OCI-LY3 (cell line): Measurements from ENCODE around the gene HEG1.

ENCODE experiments used
- EZH2phosphoT487 ChIP-seq: fragments of 200-600 bp; shearing (Covaris generic); IDR thresholded peaks from 2 replicates; pipeline ENCODE4 v1.6.1; 2018; ENCODE audit warnings: antibody characterized with exemption, mixed run types, low read depth
- TF ChIP-seq, protein P1 (sequence below): fragments of 200-600, 300-600 bp; sonication (generic); IDR thresholded peaks from 2 replicates; pipeline ENCODE4 v1.5.1; 2014; ENCODE audit warnings: antibody characterized with exemption, low read length, low read depth

DNA sequence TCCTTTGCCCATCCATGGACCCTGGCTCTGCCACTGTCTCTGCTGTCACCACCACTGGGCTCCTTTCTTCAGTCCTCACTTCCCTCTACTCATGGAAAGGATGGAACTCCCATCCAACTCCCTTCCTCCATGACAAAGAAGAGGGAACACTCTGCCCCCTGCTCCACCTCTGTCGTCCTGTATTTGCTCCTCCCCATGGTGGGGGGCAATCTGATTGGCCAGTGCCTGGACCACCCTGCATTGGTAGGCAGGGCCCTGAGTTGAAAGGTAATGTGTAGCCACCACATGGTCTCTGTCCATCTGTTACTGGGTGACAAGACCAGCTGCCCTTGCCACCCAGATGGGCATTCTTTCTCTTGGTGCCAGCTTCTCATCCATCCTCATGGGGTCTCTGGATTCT lies 20.7 kb upstream of the HEG1 start:
- TF ChIP-seq, protein P1, sequence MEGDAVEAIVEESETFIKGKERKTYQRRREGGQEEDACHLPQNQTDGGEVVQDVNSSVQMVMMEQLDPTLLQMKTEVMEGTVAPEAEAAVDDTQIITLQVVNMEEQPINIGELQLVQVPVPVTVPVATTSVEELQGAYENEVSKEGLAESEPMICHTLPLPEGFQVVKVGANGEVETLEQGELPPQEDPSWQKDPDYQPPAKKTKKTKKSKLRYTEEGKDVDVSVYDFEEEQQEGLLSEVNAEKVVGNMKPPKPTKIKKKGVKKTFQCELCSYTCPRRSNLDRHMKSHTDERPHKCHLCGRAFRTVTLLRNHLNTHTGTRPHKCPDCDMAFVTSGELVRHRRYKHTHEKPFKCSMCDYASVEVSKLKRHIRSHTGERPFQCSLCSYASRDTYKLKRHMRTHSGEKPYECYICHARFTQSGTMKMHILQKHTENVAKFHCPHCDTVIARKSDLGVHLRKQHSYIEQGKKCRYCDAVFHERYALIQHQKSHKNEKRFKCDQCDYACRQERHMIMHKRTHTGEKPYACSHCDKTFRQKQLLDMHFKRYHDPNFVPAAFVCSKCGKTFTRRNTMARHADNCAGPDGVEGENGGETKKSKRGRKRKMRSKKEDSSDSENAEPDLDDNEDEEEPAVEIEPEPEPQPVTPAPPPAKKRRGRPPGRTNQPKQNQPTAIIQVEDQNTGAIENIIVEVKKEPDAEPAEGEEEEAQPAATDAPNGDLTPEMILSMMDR = no peak
- no peak for TF ChIP-seq EZH2phosphoT487
